Measurements from ENCODE around the gene TPRG1L.

Gene TPRG1L

GRCh38 chr1:3668585-3669300 is 43.9 kb downstream of the TPRG1L start:
- DNase-seq: no peak

- no peak for DNase-seq
Measured at GRCh38 chr1:3669421-3669821, 44.6 kb downstream of the TPRG1L start.

- no peak for DNase-seq
Measured at GRCh38 chr1:3669971-3670431, 45.2 kb downstream of the TPRG1L start.

GRCh38 chr1:3670823-3671265 is 46.0 kb downstream of the TPRG1L start:
- no peak for DNase-seq

- no peak for DNase-seq
Measured at GRCh38 chr1:3671371-3672180, 46.8 kb downstream of the TPRG1L start.

GRCh38 chr1:3672231-3672970 is 47.6 kb downstream of the TPRG1L start:
- DNase-seq: no peak

GRCh38 chr1:3672971-3673361 is 48.2 kb downstream of the TPRG1L start:
- DNase-seq: no peak

GRCh38 chr1:3673381-3674099 is 48.7 kb downstream of the TPRG1L start:
- DNase-seq: no peak

GRCh38 chr1:3674100-3675094 is 49.6 kb downstream of the TPRG1L start:
- DNase-seq: no peak

- no peak for DNase-seq
Measured at GRCh38 chr1:3675436-3675835, 50.6 kb downstream of the TPRG1L start.

- DNase-seq: no peak
Measured at GRCh38 chr1:3676581-3677470, 52.0 kb downstream of the TPRG1L start.

GRCh38 chr1:3677484-3677883 is 52.7 kb downstream of the TPRG1L start:
- DNase-seq: no peak

- no peak for DNase-seq
Measured at GRCh38 chr1:3678361-3679097, 53.7 kb downstream of the TPRG1L start.

GRCh38 chr1:3679098-3679555 is 54.3 kb downstream of the TPRG1L start:
- no peak for DNase-seq
